Stimulated activated CD8-positive, alpha-beta memory T cell treated with anti-CD3 and anti-CD28 coated beads, Interleukin-7, amount 100 ng/mL, for 24 hours (primary cell): ENCODE measurements around the gene GALNS.

ENCODE experiments used
- DNase-seq: peaks from one replicate; pipeline ENCODE4 v3.0.0-alpha.2; 2020; ENCODE audit warnings: low read depth

GALNS gene

GRCh38 chr16:88769617-88770460 is 86.9 kb downstream of the GALNS start:
- DNase-seq = no peak

GRCh38 chr16:88768071-88768783 is 88.5 kb downstream of the GALNS start:
- no peak for DNase-seq

- DNase-seq = no peak
These were observed 89.1 kb downstream of the GALNS start for GRCh38 chr16:88767546-88768070.

- DNase-seq = no peak
These were observed 89.8 kb downstream of the GALNS start for GRCh38 chr16:88766975-88767374.

GRCh38 chr16:88764913-88765349 is 91.8 kb downstream of the GALNS start:
- no peak for DNase-seq

GRCh38 chr16:88764080-88764479 is 92.7 kb downstream of the GALNS start:
- DNase-seq = no peak
